HG03469 (cell line): Measurements from ENCODE around the gene EPS15.

Experiments
- ATAC-seq: cut with Tn5 transposase; IDR thresholded peaks from one replicate; pipeline ENCODE4 v1.9.1; 2021; ENCODE audit warnings: mild to moderate bottlenecking, moderate library complexity, moderate number of reproducible peaks; ENCODE audit not compliant: unreplicated experiment

Gene EPS15

DNA sequence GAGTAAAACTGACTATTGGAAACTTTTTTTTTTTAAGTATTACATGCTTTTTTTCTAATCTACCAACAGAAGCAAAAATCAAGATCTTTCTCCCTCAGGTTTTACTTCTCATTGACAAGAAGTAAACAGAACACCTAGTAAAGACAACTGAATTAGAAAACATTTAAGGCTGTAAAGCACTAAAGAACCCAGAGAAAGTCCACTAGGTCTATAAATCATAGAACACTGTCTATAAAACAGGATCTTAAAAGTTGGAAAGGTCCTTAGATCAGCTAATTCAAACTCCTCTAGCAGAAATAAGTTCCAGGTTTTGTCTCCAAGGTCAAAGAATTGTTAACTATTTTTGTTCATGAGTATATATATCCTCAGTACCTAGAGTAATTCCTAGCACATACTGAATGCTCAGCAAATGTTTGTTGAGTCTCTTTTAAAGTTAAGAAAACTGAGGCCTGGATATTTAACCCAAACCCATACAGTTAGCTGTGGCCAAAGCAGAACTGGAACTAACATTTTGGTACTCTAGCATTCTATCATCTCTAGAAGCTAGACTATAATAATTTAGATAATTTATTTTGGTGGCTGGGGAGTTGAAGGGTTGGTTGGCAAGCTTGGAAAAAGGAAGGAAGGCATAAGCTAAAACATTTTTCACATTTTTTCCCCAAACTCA lies 3.0 kb downstream of the EPS15 start:
- ATAC-seq, result no peak

DNA sequence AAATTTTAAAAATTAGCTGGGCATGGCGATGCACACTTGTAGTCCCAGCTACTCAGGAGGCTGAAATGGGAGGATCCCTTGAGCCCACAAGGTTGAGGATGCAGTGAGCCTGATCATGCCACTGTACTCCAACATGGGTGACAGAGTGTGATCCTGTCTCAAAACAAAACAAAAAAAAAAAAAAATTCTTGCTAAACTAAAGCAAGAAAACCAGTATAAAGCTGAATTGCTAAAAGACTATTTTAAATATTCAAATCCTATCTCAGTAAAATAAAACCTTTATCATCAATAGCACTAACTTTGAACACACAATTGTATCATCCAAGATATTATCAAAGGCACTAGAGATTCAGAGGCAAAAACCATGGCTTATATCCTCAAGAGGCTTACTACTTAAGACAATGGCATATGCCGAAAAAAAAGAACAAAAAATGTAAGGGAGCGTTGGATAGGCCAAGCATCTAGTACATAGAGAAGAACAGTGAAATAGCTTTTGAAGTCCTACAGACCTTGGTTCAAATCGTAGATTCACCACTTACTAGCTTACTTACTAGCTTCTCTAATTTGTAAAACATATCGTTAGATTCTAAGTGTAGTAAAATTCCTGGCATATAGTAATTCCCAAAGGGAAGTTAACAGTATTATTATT lies 3.6 kb downstream of the EPS15 start:
- no peak for ATAC-seq

DNA sequence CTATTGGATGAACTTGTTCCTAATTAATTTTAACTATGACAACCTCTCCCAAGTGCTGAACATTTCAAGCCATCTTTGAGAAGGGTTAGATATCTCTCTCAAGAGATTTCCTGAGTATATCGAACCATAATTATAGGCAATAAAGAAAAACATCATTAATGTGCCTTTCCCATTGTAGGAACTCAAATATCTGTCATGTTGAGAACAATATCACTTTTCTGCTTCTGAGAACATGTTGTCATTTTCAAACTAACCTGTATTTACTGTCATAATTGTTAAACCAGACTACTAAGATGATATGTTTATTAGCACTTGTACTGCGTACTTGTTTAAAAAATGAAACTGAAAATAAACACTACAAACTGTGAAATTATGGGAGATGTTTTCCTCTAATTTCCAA lies 4.3 kb downstream of the EPS15 start:
- no peak for ATAC-seq

DNA sequence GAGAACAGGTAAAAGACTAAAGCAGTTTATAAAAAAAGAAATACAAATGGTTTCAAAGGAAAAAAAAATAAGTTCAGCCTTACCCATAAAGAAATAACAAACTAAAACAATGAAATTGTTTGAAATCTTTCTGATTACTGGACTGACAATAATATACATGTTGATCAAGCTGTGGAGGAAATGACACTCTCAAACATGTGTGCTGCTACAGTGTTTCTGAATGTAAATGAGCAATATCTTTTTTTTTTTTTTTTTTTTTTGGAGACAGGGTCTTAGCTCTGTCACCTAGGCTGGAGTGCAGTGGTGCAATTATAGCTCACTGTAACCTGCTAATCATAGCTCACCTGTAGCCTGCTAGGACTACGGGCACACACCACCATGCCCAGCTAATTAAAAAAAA lies 6.5 kb downstream of the EPS15 start:
- no peak for ATAC-seq

DNA sequence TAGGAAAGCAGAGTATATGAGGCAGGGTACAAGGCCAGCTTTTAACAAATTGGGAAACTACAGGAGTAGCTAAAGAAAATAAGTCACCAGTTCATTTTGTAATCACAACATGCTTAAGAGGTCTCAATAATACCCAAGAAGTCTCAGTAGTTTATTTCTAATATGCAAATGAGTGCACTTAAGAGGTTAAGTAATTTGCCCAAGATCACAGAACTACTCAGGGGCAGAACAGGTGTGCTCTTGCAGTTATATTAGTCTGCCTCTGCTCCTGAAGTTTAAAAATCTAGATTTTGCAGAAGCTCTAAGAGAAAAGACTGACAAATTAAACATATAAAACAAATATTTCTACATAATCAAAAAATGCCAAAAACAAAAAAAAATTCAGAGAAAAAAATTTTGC lies 6.9 kb downstream of the EPS15 start:
- no peak for ATAC-seq

DNA sequence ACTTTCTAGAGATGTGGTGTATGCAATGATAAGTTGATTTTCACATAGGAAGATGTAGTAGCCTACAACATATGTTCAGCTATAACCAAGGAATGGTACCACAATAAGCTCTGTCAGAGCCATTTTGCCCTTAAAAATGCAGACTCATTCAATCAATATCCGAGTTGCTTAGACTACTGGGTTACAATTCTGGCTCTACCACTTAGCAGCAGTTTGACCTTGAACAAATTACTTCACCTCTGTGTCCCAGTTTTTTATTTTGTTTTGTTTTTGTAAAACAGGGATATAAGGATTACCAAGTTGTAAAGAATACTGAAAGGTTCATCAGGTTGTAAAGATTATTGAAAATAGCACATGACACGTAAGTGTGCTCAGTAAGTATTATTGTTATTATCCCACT lies 9.3 kb downstream of the EPS15 start:
- ATAC-seq, result no peak

DNA sequence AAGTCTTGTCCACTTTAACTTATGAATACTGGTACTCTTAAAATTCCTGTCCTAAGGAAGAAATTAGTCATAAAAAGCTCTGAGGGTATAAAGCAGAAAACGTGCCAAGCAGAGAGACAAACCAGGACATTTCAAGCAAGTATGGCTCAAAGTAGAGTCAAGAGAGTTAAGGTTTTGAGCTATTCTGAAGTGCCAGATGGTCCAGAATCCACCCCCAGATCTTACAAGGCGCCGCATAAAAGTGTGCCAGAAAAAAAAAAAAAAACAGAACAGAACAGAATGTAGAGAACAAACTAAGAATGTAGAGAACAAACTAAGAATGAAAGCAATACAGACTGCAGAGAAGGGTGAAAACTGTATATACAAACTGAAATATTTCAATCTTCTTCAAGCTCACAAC lies 12.5 kb downstream of the EPS15 start:
- no peak for ATAC-seq

DNA sequence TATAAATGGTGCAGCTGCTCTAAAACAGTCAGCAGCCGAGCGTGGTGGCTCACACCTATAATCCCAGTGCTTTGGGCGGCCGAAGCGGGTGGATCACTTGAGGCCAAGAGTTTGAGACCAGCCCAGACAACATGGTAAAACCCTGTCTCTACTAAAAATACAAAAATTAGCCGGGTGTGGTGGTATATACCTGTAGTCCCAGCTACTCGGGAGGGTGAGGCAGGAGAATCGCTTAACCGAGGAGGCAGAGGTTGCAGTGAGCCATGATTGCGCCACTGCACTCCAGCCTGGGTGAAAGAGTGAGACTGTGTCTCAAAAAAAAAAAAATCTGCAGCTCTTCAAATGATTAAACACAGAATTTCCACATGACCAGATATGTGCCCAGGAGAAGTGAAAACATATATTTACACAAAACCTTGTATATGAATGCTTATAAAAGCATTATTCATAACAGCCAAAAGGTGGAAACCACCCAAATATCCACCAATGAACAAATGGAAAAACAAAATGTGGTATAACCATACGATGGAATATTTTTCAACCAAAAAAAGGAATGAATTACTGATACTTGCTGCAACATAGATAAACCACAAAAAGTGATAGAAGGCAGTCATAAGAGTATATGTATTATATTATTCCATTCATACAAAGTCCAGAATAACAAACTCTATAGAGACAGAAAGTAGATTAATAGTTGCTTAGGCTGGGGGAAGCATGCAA lies 14.1 kb downstream of the EPS15 start:
- peak; percentile 25 for ATAC-seq

DNA sequence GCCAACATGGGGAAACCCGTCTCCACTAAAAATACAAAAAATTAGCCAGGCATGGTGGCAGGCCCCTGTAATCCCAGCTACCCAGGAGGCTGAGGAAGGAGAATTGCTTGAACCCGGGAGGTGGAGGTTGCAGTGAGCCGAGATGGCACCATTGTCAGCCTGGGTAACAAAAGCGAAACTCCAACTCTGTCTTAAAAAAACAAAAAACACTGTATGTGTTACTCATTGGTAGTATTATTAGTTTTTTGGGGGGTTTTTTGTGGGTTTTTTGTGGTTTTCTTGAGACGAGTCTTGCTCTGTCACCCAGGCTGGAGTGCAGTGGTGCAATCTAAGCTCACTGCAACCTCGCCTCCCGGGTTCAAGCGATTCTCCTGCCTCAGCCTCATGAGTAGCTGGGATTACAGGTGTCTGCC lies 17.8 kb downstream of the EPS15 start:
- peak; percentile 43 for ATAC-seq

DNA sequence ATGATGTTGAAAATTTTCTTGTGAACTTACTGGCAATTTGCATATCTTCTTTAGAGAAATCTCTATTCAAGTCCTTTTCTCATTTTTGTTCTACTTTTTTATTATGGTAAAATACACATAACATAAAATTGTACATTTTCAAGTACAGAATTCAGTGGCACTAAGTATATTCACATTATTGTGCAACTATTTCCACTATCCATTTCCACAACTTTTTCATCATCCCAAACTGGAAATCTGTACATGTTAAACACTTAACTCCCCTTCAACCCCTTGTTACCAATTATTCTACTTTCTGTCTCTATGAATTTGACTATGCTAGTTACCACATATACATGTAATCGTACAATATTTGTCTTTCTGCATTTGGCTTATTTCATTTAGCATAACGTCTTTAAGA lies 19.4 kb downstream of the EPS15 start:
- no peak for ATAC-seq

DNA sequence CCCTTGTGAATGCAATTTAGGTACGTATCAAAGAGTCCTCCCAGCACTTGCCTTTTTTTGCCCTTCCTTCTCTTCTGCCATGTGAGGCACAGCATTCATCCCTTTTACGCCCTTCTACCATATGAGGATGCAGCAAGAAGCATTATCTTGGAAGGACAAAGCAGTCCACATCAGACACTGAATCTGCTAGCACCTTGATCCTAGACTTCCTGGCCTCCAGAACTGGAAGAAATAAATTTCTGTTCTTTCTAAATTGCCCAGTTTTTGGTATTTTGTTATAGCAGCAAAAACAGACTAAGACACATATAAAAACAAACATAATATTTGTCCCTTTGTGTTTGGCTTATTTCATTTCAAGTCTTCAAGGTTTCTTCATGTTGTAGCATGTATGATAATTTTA lies 20.1 kb downstream of the EPS15 start:
- ATAC-seq, result no peak

DNA sequence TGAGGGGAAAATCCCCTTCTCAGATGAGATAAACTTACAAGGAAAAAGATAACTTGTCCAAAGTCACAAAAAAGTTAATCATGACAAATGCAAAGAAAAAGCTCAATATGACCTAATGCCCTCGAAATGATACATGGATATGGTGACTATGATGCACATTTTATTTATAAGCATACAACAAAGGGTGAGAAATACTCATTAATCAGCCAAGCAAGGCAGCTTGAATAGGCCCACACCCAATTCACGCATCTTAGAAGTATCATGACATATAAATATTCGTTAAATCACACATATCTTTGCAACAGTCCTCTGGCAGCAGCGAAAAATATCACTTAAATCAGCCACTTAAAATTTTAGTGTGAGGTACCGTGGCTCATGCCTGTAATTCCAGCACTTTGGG lies 21.7 kb downstream of the EPS15 start:
- ATAC-seq, result no peak

DNA sequence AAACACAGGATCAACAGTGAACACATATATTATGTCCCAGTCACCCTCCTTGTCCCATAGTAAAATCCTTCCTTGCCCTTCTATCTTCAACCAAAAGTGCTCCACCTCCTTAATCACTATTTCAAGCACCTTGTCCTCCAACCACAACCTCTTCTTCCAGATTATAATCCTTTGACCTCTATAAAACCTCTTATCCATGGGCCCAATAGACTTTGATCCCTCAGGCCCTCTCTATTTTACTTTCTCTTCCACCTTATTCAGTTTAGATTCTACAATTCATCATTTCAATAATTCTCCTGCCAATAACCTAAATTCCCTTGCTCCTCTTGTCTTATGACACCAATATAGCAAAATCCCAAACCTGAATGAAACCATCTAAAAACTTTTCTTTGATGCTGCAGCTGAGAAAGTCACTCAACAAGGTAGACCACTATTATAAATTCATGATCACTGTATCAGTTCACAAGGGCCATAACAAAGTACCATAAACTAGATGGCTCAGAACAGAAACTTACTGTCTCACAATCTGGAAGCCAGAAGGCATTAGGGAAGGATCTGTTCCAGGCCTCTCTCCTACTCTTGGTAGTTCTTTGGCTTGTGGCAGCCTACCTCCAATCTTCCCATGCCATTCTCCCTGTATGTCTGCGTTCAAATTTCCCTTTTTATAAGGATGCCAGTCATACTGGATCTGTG lies 24.8 kb downstream of the EPS15 start:
- ATAC-seq, result no peak

DNA sequence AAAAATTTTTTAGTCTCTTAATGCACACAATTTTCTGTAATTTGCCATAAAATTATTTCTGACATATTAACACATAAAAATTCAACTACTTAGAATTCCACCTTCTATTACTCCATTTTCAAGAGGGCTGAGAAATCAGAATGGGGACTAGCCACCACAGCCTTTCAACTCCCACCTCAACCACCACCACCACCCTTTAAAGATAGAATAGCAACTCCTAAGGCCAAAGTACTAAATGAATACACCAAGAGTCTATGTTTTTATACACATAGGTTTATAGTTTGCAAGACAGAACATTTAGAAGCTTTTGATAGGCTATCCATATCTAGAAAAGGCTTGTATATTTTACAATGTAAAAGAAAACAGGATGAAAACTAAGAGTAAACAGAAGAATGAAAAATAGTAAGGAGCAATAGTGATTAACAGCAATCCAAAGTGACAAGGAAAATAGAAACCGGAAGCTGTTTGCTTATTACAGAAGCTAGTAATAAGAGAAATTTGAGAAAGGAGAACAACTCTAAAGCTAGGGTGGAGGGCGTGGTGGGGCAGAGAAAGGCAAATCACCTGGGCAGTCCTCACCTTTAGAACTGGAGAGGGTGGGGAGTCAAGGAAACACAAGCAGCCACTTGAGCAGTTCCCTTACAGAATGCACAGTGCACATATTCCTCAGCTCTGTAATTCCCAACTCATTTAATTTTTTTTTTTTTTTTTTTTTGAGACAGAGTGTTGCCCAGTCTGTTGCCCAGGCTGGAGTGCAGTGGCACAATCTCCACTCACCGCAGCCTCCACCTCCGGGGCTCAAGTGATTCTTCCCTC lies 27.7 kb downstream of the EPS15 start:
- no peak for ATAC-seq

DNA sequence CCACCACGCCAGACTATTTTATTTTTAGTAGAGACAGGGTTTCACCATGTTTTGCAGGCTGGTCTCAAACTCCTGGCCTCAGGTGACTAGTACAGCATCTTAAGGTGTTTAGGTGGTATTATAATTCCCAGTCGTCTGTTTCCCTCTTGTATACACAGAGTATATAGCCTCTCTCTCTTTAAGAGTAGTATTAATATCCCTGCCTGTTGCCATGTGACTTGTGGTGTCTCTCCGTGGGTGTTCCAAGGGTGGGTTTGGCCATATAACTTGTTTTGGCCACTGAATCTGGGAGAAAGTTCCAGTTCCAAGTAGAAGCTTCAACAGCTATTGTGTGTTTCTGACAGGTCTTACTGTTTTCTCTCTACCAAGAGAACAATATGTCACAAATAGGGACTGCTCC lies 29.6 kb downstream of the EPS15 start:
- ATAC-seq, result no peak

DNA sequence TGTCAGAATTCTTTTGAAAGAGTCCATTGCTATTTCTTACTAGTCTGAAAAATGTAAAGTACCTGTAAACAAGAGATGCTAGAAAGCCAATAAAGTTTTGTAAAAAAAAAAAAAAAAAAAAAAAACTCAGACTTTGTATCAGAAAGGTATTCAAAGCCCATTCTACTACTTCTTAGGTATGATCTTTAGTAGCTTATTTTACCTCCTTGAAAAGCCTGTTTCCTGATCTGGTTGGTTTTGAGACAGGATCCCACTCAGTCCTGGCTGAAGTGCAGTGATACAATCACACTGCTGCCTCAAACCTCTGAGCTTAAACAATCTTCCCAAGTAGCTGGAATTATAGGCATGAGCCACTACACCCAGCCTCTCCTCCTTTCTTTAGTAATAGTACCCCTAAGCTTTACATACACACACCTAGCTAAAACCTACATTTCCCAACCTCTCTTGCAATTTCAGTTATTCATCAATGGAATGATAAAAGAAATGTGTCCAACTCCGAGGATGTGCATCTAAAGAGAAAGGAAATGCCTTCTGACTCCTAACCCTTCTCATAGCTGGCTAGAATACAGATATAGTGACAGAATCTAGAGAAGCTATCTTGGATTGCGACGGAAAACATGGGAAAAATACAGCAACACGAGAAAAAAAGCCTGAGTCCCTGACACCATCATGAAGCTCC lies 30.6 kb downstream of the EPS15 start:
- ATAC-seq, result no peak

DNA sequence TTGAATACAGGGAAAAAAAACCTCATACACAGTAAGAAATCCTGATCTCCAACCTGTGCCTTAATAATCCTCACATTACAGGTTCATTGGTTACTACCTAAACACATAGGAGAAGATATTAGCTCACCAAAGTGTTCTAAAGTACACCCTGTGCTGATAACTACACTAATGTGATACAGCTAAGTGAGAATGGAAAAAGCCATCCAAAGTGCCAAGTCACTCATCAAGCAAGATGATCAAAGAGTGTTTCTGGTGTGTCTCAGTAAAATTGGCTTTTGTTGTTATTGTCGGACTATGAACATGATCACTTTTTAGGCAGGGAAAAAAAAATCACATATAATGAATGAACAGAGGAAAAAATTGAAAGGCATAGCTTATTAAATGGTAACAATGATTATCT lies 31.4 kb downstream of the EPS15 start:
- no peak for ATAC-seq

DNA sequence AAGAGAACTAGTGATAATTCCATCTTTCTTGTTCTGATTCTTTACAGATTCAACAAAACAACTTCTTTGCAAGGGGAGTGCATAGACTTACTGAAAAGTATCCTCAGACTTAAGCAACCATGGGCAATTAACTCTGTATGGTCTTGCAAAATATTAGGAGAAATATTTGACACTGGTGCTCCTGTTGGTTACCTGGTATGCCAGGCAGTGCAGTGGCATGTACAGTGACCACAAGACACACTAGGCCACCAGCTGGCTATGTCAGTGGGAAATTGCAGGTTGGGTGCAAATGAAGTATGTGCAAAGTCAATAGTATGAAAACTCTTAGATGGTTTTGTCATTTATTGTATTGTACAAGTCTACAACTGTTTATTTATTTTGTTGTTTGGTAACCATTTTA lies 34.5 kb downstream of the EPS15 start:
- ATAC-seq, result no peak

DNA sequence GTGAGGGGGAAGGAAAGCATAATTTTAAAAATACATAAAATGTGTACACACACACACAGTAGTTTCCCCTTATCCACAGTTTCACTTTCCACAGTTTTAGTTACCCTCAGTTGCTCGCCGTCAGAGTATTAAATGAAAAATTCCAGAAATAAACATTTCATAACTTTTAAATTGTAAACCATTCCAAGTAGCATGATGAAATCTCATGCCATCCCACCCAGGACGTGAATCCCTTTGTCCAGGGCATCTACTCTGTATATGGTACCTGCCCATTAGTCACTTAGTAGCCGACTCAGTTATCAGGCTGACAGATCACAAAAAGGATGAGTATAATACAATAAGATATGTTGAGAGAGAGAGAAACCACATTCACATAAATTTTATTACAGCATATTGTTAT lies 36.2 kb downstream of the EPS15 start:
- ATAC-seq, result no peak
